Measurements from ENCODE around the gene GPR37L1. TPM values are rescaled to one million over a fixed set of nuclear protein-coding genes. Genes with fewer than 3 reads are reported as not detected.

The GPR37L1 gene
- polyA plus RNA-seq, 2 donors: 0.05 to 0.10 TPM

DNA sequence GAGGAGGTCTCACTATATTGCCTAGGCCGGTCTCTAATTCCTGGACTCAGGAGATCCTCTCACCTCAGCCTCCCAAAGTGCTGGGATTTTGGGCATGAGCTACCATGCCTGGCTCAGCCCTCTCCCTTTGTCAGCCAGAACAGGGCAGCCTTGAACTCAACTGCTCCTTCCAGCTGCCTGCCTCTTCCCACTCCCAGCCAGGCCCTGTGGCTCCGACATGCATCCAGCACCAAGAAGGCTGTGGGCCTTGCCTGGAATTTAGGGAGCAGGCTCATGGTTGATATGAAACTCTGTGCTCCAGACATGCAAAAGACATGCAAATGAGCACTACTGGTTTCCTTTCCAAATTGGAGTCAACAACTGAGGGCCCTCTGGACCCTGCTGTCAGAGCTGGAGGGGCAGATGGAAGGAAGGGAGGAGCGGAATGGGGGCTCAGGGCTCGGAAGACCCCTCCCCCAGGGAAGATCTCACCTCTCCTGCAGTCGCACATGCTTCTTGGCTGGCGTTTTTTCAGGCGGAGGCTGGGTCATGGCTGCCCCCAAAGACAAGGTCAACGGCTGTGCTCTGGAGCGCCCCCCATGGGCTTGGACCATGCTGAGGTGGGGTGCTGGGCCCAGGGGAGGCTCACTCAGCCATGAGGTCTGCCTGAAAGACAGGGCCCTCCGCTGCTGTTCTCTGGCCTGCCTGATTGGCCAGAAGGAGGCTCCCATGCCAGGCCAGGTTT is 36.3 kb downstream of the GPR37L1 start:
- Histone ChIP-seq H3K36me3 (ENCODE audit: control insufficient read depth in 2 of 2, insufficient read depth in 2 of 2, low read length in 1 of 2) (no peaks in the 10 kb centered on the region), H3K27me3 (ENCODE audit: control insufficient read depth in 1 of 2, insufficient read depth in 2 of 2, low read length in 2 of 2) (no peaks in the 10 kb centered on the region), H3K4me1 (ENCODE audit: control insufficient read depth in 2 of 2, insufficient read depth in 2 of 2, low read length in 1 of 2) (peaks cover 0 to 4% of the 10 kb centered on the region in 2 donors), H3K4me3 (ENCODE audit: low read depth in 1 of 2, low read length in 2 of 2) (peak overlapping the region in 1 of 2 donors; percentile 42), H3K27ac (ENCODE audit: low read depth in 2 of 2, low read length in 1 of 2) (peak overlapping the region in 1 of 2 donors; percentile 2), H3K9me3 (ENCODE audit: control insufficient read depth in 2 of 2, insufficient read depth in 1 of 2, low read depth in 1 of 2, low read length in 1 of 2) (no peaks in the 10 kb centered on the region)
- 82% methylated on average over 10 of the region's 10 CpGs for WGBS, 2 donors

DNA sequence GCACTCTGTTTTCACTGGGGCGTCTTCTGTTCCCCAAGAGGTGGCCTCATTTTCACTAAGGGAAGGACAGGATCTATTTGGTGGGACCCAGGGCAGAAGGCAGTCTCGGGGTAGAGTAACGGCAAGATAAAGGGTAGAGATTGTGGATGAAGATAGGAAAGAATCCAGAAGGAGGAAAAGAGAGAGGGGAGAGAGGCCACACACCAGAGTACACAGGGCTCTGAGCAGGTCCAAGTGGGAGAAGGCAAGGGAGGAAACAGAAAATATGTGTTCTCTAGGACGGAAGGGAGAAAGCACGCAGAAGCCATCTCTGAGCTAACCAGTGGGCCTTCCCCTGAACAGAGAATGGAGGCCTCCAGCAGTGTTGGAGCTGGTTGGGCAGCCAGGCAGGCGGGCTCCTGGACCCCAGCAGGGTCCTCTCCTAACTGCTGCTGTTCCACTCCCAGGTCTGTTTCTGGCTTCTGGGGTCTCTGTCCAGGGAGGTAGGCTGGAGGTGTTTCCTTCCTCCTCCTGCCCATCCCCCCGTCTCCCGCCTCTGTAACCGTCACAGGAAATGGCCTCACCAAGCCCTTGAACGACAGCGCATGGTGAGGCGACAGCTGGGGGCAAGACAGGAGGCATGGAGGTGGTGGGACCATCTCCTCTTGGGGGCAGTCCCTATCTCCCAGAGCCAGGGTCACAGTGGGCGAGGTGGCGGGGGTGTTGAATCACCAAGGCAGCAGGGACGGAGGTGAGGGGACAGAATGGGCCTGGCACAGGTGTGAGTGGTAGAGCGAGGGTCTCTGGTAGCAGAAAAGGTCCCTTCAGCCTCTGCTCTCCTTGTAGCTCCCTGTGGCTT is 37.0 kb downstream of the GPR37L1 start:
- no peaks in the 10 kb centered on the region for H3K9me3 ChIP-seq (ENCODE audit: control insufficient read depth in 2 of 2, insufficient read depth in 1 of 2, low read depth in 1 of 2, low read length in 1 of 2)
- peak overlapping the region; percentile 16 to 42 for H3K4me3 ChIP-seq (ENCODE audit: low read depth in 1 of 2, low read length in 2 of 2)
- peaks cover 0 to 4% of the 10 kb centered on the region in 2 donors for H3K4me1 ChIP-seq (ENCODE audit: control insufficient read depth in 2 of 2, insufficient read depth in 2 of 2, low read length in 1 of 2)
- no peaks in the 10 kb centered on the region for H3K36me3 ChIP-seq (ENCODE audit: control insufficient read depth in 2 of 2, insufficient read depth in 2 of 2, low read length in 1 of 2)
- no peaks in the 10 kb centered on the region for H3K27me3 ChIP-seq (ENCODE audit: control insufficient read depth in 1 of 2, insufficient read depth in 2 of 2, low read length in 2 of 2)
- peak overlapping the region; percentile 73 to 77 for H3K27ac ChIP-seq (ENCODE audit: low read depth in 2 of 2, low read length in 1 of 2)
- whole genome bisulfite sequencing, 2 donors: 77 to 81% methylated on average over 16 of the region's 16 CpGs

DNA sequence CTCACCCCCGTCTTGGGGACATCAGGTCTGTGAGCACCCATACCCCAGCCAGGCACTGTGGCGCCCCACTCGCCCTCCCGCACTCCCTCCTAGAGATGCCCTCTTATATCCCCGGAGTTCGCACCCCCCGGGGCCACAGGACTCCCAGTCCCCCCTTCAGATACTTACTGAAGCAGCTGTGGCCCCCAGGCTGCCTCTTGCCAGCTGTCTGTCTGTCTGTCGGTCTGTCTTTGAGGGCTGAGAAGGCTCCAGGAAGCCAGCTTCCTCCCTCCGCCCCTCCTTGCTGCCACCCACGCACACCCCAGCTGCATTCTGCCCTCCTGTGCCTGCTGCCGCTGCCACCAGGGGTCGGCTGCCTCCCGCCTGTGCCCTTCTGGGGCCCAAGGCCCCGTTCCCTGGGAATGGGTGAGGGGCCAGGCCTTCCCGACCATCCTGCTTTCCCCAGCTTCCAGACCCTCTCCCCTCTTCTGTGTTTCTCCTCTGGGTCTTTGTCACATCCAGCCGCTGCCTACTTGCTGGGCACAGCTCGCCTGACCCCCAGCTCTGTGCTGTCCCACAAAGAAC is 37.7 kb downstream of the GPR37L1 start, which contains the start of gene PTPN7:
PTPN7 (minus strand) TSS at position 226 of the 564 bp plus-strand sequence. CDS start 1,200 bp downstream, outside the sequence.
- 64 to 69% methylated on average over 17 of the region's 17 CpGs for WGBS, 2 donors
- H3K9me3 ChIP-seq (ENCODE audit: control insufficient read depth in 2 of 2, insufficient read depth in 1 of 2, low read depth in 1 of 2, low read length in 1 of 2): no peaks in the 10 kb centered on the region

DNA sequence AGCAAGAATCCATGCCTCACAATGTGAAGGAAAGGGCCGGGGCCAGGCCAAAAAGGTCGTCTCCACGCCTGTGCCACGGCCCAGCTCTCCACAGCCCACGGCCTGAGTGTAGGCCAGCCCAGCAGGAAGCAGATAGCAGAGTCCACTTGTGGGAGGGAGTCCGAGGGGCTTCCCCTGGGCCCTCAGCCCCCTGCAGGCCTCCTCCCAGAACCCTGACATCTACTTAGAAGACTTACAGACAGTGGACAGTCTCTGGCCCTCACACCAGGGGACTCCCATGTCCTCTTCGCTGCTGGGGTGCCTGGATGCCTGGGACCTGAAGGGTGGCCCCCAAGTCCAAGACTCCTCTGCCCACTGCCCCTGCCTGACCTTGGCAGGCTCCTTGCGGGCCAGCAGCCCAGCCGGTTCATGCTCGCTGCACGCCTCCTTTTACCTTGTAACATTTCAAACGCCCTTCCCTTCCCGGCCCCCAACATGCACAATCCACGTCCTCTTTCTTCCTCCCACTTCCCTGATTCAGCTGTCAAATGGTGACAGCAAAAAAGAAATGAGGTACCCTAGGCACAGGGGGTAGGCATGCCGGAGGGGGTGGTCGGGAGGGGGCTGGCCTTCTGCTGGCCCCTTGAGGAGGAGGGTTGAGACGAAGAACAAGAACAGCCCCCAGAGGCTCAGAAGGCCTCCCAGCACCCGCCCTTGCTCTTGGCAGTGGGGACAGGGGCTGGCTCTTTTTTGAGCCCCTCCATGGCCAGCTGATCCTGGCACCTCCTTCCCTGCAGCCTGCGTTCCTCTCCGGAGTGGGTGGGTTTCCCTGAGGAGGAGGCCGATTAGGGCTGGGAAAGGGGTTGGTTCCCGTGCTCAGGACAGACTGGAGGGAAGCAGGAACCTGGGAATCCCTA is 38.7 kb downstream of the GPR37L1 start:
- Histone ChIP-seq H3K9me3 (ENCODE audit: control insufficient read depth in 2 of 2, insufficient read depth in 1 of 2, low read depth in 1 of 2, low read length in 1 of 2) (no peaks in the 10 kb centered on the region), H3K27ac (ENCODE audit: low read depth in 2 of 2, low read length in 1 of 2) (peak overlapping the region; percentile 12 to 38), H3K36me3 (ENCODE audit: control insufficient read depth in 2 of 2, insufficient read depth in 2 of 2, low read length in 1 of 2) (no peaks in the 10 kb centered on the region), H3K4me3 (ENCODE audit: low read depth in 1 of 2, low read length in 2 of 2) (no peak overlapping the region), H3K27me3 (ENCODE audit: control insufficient read depth in 1 of 2, insufficient read depth in 2 of 2, low read length in 2 of 2) (no peaks in the 10 kb centered on the region), H3K4me1 (ENCODE audit: control insufficient read depth in 2 of 2, insufficient read depth in 2 of 2, low read length in 1 of 2) (no peaks in the 10 kb centered on the region)
- 70 to 71% methylated on average over 22 of the region's 22 CpGs for WGBS, 2 donors

More for the DNA sequence above, 37.7 kb downstream of the GPR37L1 start, which contains the start of gene PTPN7:
- Histone ChIP-seq H3K4me1 (ENCODE audit: control insufficient read depth in 2 of 2, insufficient read depth in 2 of 2, low read length in 1 of 2) (no peaks in the 10 kb centered on the region), H3K27me3 (ENCODE audit: control insufficient read depth in 1 of 2, insufficient read depth in 2 of 2, low read length in 2 of 2) (no peaks in the 10 kb centered on the region), H3K4me3 (ENCODE audit: low read depth in 1 of 2, low read length in 2 of 2) (peak within 1 kb of the TSS; percentile 16 to 42), H3K36me3 (ENCODE audit: control insufficient read depth in 2 of 2, insufficient read depth in 2 of 2, low read length in 1 of 2) (no peaks in the 10 kb centered on the region), H3K27ac (ENCODE audit: low read depth in 2 of 2, low read length in 1 of 2) (peak within 1 kb of the TSS; percentile 73 to 77)

DNA sequence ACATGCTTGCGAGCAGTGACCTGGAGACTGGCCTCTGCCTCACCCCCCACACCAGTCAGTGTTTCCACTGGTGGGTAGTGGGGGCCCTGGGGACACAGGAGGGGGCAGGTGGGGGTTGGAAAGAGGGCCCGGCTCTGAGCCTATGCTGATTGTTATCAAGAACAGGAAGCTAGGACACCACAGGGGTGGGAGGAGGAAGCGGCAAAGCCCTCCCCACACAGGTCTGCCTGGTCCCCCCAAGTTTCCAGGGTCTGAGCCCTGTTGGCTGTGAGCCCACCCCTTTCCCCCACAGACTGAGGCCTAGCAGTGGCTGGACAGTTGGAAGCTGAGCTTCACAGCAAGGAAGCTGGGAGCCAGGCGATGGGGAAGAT is 39.3 kb downstream of the GPR37L1 start:
- no peak overlapping the region for H3K4me3 ChIP-seq (ENCODE audit: low read depth in 1 of 2, low read length in 2 of 2)
- WGBS, 2 donors: 52 to 79% methylated on average over 4 of the region's 4 CpGs
- H3K27me3 ChIP-seq (ENCODE audit: control insufficient read depth in 1 of 2, insufficient read depth in 2 of 2, low read length in 2 of 2): no peaks in the 10 kb centered on the region
- peak overlapping the region in 1 of 2 donors; percentile 74 for H3K27ac ChIP-seq (ENCODE audit: low read depth in 2 of 2, low read length in 1 of 2)
- H3K36me3 ChIP-seq (ENCODE audit: control insufficient read depth in 2 of 2, insufficient read depth in 2 of 2, low read length in 1 of 2): no peaks in the 10 kb centered on the region
- H3K4me1 ChIP-seq (ENCODE audit: control insufficient read depth in 2 of 2, insufficient read depth in 2 of 2, low read length in 1 of 2): no peaks in the 10 kb centered on the region
- no peaks in the 10 kb centered on the region for H3K9me3 ChIP-seq (ENCODE audit: control insufficient read depth in 2 of 2, insufficient read depth in 1 of 2, low read depth in 1 of 2, low read length in 1 of 2)

DNA sequence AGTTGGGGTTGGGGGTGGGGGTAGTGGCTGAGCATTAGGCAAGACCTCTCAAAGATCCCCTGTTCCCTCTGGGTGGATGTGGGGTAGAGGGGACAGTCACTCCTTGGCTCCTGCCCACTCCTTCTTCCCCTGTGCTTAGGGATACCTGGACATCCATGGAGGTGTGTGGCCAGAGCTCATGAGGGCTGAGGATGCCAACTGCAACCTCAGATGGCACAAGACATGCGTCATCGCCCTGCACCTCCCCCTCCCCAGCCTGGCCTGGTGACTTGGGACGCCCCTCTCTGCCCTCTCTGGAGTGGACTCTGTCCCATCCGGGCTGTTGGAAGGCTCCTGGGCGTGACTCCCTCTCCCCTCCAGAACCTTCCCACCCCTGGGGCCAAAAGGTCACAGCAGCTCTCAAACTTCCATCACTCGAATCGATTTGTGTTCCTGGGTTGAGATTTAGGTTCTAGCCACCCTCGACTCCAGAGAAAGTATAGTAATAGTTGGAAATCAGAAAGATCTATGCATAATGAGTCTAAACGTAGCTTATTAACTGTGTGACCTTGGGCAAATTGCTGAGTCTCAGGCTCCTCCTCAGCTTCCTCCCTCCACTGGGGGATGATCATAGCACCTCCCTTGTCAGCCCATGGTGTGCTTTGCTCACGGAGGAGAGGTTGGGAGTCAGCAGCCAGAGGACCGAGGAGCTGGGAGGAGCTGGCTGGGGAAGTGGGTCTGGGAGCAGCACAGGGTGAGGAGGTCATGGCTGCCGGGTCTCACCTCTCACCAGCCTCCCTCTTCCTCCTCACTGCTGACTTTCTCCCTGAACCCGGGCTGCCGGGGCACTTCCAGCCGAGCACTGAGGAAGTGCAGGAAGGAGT is 39.9 kb downstream of the GPR37L1 start:
- no peaks in the 10 kb centered on the region for H3K9me3 ChIP-seq (ENCODE audit: control insufficient read depth in 2 of 2, insufficient read depth in 1 of 2, low read depth in 1 of 2, low read length in 1 of 2)
- 41 to 59% methylated on average over 15 of the region's 15 CpGs for WGBS, 2 donors
- no peak overlapping the region for H3K4me3 ChIP-seq (ENCODE audit: low read depth in 1 of 2, low read length in 2 of 2)
- H3K36me3 ChIP-seq (ENCODE audit: control insufficient read depth in 2 of 2, insufficient read depth in 2 of 2, low read length in 1 of 2): no peaks in the 10 kb centered on the region
- no peaks in the 10 kb centered on the region for H3K4me1 ChIP-seq (ENCODE audit: control insufficient read depth in 2 of 2, insufficient read depth in 2 of 2, low read length in 1 of 2)
- H3K27me3 ChIP-seq (ENCODE audit: control insufficient read depth in 1 of 2, insufficient read depth in 2 of 2, low read length in 2 of 2): no peaks in the 10 kb centered on the region
- H3K27ac ChIP-seq (ENCODE audit: low read depth in 2 of 2, low read length in 1 of 2): peak overlapping the region in 1 of 2 donors; percentile 74

DNA sequence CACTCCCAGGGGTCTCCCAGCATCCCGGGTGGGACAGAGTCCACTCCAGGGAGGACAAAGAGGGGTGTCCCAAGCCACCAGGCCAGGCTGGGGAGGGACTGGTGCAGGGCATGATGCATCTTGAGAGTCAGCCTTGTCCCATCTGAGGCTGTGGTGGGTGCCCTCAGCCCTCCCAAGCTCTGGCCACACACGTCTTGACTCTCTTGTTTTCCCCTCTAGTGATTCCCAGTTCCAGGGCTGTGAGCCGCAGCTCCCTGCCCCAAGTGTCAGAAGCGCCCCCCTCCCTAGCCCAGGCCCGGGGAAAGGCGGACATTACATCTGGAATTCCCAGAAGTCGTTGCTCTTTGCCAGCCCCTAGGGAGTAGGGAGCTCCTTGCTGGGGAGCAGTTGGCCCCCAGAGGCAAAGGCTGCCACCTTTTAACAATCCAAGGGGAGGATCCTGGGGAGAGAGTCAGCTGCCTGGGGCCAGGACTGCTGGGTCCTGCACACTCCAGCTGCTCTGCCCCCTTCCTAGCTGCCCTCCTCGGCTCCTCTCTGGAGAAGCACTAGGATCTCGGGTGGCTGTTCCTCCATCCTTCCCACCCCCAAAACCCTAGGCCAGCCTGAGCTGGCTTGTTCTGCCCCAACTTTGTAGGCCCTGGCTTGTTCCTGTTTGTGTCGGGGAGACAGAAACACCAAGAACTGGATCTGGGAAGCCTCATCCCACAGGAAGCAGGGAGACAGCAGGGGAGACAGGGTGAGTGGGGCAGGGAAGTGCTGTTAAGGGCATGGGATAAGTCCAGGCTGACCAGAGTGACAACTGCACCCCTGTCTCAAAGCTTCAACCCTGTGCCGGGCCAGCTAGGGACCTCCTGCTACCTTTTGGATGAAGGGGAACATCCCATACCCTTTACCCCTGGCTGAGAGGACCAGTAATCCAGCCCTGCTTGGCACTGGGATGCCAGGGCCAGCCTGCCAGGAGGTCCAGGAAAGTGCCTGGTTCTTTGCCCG is 40.9 kb downstream of the GPR37L1 start:
- WGBS, 2 donors: 73 to 77% methylated on average over 12 of the region's 12 CpGs
- Histone ChIP-seq H3K9me3 (ENCODE audit: control insufficient read depth in 2 of 2, insufficient read depth in 1 of 2, low read depth in 1 of 2, low read length in 1 of 2) (no peaks in the 10 kb centered on the region), H3K36me3 (ENCODE audit: control insufficient read depth in 2 of 2, insufficient read depth in 2 of 2, low read length in 1 of 2) (no peaks in the 10 kb centered on the region), H3K4me1 (ENCODE audit: control insufficient read depth in 2 of 2, insufficient read depth in 2 of 2, low read length in 1 of 2) (no peaks in the 10 kb centered on the region), H3K27ac (ENCODE audit: low read depth in 2 of 2, low read length in 1 of 2) (no peak overlapping the region), H3K27me3 (ENCODE audit: control insufficient read depth in 1 of 2, insufficient read depth in 2 of 2, low read length in 2 of 2) (no peaks in the 10 kb centered on the region), H3K4me3 (ENCODE audit: low read depth in 1 of 2, low read length in 2 of 2) (no peak overlapping the region)
